GM21576 (cell line): ENCODE results near the gene CAP2.

Source experiments
- ATAC-seq: cut with Tn5 transposase; IDR thresholded peaks from one replicate; pipeline ENCODE4 v1.9.1; 2021; ENCODE audit warnings: mild to moderate bottlenecking, moderate library complexity; ENCODE audit not compliant: unreplicated experiment

The CAP2 gene

DNA sequence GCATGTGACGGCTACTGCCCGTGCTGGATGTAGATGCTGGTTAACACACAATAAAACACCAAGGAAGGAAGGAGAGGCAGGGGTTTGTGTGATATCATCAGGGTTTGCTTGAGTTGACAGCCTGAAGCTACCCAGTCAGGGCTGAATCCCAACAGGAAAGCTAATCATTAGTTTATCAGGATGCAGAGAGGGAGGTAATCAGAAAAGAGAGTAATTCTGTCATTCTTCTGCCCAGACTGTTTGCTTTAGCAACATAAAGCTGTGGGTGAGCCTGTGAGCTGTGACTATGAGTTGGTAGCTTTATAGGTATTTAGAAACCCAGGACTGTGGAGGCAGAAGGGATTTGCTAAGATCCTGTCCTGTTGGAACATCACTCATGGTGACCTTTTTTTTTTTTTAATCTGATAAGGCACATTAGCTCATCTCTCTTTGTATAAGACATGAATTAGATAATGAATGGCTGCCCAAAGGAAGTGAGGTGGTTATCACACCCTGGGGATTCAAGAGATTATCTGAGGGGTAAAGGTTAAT, 79.3 kb downstream of the CAP2 start:
- no peak for ATAC-seq

DNA sequence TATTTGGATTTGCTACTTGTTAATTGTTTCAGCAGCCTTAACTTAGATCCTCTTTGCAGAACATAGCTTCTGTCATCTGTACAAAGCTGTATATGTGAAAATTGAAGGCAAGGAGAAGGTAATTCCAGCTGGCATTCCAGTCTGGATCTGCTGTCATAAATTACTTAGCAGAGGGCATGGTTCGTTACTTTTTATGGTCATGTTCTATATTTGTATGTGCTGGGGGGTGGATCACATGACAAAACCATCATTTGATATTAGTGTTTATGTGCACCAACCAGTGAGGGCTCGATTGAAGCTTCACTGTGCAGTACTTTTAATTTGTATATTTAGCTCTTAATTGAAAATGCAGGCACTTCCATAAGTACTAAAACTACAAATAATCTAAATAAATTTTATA, 80.2 kb downstream of the CAP2 start:
- ATAC-seq, result no peak

- no peak for ATAC-seq
These were observed 80.9 kb downstream of the CAP2 start for GRCh38 chr6:17474289-17474688.

- ATAC-seq, result no peak
These were observed 82.3 kb downstream of the CAP2 start for GRCh38 chr6:17475606-17476244.

DNA sequence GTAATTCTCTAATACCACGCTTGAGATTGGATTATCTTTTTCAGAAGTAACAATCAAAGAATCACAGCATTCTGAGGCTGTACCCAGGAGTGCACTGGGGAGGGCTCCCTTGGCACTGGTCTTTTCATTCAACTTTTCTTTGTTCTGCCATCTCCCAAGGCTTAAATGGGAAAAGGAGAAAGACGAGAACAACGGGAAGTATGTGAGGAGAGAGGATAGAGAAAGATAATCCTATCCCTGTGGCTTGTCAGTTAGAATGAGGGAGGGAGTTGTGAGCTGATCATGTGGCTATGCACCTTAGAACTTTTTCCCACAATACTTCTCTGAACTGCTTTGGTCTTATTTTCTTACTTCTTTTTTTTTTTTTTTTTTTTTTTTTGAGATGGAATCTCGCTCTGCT, 83.1 kb downstream of the CAP2 start:
- ATAC-seq, result no peak

- ATAC-seq, result no peak
These were observed 84.0 kb downstream of the CAP2 start for GRCh38 chr6:17477356-17477755.

DNA sequence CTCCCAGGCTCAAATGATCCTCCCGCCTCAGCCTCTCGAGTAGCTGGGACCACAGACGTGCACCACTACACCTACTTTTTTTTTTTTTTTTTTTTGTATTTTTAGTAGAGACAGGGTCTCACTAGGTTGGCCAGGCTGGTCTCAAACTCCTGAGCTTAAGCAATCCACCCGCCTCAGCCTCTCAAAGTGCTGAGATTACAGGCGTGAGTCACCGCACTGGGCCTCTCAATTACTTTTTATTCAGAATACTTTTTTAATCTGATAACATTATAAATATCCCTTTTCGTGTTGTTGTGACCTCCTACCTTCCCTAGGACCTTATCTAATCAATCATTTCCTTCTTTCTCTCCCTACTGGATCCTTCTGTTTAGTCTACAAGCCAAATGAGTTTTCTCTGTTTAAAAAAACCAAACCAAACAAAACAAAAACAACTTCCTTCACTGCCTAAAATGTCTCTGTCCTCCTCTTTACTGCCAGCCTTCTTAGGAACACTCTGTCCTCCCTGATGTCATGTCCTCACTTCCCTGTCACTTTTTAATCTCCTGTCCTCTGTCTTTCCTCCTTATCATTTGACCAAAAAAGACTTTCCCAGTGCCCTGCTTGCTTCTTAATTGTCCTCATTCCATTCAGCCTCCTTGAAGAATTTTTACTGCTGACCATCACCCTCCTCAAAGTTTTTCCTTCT, 85.0 kb downstream of the CAP2 start:
- no peak for ATAC-seq

DNA sequence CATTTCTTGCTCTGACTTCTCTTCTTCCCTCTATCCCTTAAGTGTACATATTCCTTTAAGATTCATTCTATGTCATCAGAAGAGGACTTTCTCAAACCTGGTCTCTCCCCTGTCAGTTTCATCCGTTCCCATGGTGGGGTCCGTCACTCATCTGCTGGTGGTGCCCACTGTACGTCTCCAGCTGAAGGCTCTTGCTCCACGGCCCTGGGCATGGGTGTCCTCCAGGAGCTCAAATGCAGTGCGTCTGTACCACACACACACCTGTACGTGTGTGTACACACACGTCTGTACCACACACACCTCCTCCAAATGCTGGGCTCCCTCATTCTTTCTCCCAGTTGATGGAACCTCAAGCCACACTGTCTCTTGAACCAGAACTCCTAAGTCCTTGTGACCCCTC, 85.6 kb downstream of the CAP2 start:
- ATAC-seq, result no peak

DNA sequence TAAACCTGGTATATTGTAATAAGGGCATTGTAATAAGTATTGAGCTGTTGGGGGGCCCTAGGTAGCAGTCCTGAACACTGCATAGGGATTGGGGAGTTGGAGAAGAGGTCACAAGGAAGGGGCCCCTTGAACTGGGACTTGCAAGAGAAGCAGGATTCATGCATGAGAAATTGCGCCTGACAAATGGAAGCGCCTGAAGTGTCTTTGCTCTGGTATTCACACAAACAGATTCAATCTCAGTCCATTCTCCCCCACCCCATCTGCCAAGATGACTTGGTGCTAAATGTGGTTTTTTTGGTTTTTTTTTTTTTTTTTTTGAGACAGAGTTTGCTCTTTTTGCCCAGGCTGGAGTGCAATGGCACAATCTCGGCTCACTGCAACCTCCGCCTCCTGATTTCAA, 87.1 kb downstream of the CAP2 start:
- no peak for ATAC-seq

DNA sequence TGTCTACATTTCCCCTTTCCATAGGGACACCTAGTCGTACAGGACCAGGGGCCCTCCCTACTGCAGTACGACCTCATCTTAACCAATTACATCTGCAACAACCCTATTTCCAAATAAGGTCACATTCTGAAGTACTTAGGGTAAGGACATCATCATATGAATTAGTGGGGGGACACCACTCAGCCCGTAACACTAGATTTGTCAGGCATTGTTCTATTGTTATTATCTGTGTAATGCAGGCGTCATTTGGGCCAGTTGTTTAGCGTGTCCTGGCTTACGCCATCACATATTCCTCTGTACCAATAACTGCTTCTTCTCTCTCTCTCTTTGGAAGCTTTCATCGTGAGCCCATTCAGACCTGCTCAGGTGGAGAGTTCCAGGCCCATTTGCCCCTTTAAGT, 89.3 kb downstream of the CAP2 start:
- no peak for ATAC-seq

- ATAC-seq, result no peak
These were observed 90.1 kb downstream of the CAP2 start for GRCh38 chr6:17483391-17484016.

- ATAC-seq, result no peak
These were observed 90.9 kb downstream of the CAP2 start for GRCh38 chr6:17484201-17484849.

GRCh38 chr6:17485181-17485580, 91.8 kb downstream of the CAP2 start:
- ATAC-seq, result no peak

- ATAC-seq, result no peak
These were observed 92.6 kb downstream of the CAP2 start for GRCh38 chr6:17485946-17486345.

- ATAC-seq, result no peak
These were observed 93.3 kb downstream of the CAP2 start for GRCh38 chr6:17486680-17487079.

DNA sequence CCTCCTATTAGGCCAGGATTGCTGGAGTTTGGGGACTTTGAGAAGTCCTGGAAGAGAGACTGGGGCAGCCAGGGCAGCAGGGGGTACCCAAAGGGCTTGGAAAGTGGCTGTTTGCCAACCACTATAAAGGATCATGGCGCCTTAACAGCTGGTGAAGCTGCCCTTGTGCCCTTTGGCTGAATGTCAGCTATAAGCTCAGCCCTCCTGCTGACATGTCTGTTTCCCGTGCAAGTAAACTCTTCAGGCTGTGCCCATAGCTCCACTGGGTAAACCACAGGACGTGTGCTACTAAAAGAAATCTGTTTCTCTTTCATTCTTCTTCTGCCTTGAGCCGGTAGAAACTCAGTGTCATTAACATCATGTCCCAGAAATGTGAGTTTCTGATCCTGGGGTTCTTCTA, 97.3 kb downstream of the CAP2 start:
- no peak for ATAC-seq

DNA sequence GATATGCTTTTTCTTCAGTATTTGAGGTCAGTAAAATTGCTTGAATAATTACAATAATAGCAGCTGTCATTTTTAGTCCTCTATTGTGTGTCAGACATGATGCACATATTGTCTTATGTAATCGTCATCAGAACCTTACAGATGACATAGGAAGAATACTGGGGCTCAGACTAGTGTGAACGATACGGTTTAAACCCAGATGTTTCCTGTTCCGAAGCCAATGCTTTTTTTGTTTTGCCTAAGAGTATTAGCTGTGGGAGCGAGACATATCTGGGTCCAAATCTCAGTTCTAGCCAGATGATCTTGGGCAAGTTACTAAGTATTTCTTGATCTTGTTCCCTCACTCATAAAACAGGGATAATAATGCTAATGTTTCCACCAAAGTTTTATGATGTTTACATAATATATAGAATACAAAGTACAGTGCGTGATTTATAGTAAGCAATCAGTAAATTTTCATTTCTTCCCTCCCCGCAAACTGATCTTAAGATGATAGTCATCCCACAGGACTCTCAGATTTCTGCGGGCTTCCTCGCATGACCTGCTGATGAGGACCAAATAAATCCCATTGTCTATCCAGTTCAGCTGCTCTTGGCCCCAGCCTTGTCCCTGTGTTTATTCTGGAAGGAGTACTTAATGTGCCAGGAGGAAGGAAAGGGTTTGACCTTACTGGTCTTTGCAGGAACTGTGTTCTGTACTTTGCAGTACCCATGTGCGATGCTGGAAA, 98.2 kb downstream of the CAP2 start:
- no peak for ATAC-seq

DNA sequence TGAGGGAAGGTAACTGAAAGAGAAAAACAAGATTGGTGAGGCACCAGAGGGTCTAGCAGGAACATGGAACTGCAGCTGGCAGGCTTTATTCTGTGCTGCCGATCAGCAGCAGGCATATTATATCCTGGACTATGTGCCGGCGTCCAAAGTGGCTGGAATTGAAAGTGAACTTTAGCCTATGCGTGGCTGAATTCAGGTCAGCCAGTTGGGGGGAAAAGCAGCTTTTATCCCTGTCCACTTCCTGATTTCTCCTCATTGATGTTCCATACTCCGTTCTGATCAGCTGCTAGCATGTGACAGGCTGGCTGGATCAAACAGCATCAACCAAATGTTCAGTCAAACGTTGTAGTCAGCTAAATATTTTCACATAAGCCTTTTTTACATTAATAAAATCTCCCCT, 99.0 kb downstream of the CAP2 start:
- ATAC-seq, result no peak

GRCh38 chr6:17493286-17493685, 99.9 kb downstream of the CAP2 start:
- no peak for ATAC-seq

DNA sequence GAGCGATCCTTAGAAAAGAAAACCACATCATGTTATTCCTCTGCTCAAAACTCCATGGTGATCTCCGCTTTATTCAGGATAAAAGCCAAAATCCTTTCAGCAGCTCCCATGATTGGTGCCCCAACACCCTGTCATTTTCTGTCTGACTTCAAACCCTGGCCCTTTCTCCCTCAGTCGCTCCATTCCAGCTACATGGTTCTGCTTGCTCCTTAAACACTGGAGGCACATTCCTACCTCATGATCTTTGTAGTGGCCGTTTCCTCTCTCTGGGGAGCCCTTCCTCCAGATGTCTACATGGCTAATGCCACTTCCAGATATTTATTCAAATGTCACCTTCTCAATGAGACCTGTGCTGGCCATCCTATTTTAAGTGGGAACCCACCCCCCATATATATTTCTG, 100.8 kb downstream of the CAP2 start:
- ATAC-seq, result no peak

GRCh38 chr6:17494919-17495318, 101.5 kb downstream of the CAP2 start:
- no peak for ATAC-seq
